ENCODE data around the gene USP43.

Gene USP43

DNA sequence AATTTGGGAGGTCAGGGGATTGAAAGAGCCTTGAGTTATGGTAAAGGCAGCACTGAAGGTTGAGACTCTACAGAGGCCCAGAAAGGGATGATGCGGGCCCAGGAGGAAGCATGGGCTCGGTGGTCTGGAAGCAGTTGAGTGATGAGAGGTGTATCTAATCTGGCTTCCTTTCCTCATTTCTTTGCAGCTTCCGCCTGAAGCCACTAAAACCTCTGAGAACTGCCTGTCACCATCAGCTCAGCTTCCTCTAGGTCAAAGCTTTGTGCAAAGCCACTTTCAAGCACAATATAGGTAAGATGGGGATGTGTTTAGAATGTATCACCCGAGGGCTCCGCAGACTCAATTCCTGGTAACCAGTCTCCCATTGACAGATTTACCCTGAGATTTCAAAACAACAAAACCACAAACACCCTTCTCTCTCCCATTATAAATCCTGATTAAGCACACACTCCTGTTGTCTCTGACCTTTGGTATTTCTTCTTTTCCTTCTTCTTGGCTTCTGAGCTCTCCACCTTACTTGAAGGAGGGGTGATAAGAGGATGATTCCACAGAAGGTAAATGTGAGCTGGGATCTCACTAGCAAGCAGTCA, 21.2 kb downstream of the USP43 start:
- no peak for DNase-seq

GRCh38 chr17:9668517-9668916, 23.2 kb downstream of the USP43 start:
- DNase-seq = no peak

- no peak for DNase-seq
These were observed 24.3 kb downstream of the USP43 start for GRCh38 chr17:9669551-9670008.

DNA sequence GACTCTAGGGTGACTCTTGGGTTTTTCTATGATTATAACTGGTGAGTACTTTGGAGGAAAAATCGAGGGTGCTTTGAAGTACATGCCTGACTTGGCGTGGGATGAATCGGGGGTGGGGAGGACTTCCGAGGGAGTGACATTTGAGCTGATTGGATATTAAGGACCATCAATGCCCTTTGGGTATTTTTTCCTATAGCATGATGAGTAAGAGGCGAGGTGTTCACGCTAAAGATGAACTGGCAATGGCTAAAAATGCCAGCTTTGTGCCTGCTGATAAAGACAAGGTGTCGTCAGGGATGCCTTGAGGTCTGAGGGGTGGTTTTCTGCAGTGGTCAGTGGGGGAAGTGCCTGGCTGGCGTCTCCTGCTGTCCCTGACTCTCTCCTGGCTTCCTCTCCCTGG, 25.3 kb downstream of the USP43 start:
- DNase-seq = no peak

DNA sequence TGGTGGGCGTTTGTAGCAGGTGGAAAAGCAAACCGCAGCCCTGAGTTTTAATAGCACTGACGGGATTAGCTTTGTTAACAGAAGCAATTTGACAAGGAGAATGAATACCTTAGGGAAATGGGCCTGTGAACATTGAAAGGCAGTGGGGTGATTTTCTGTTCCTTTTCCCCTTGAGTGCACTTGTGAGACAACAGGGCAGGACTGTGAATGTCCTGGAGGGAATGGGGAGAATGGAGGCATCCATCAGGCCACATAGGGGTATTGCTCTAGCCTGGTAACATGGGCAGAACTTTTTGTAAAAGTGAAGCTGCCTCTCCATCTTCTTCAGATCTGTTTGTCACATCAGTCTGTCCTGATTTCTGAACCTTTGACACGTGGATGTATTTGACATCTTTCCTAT, 26.2 kb downstream of the USP43 start:
- no peak for DNase-seq

DNA sequence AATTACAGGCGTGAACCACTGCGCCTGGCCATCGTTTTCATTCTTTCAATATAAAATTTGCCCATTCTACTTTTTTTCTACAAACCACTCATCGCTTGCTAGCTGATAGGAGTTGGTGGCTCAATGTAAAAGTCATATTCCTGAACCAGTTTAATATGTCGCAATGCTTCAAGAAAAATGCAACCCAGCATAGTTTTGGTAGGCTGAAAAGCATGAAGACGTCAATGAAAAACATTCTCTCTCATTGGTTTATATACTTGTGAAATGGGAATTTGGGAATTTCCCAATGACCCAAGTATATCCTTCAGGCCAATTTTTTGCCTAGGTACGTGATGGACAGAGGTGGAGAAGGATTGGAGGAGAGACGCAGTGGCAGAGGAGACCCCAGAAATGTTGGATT, 26.9 kb downstream of the USP43 start:
- DNase-seq = no peak

- no peak for DNase-seq
These were observed 27.4 kb downstream of the USP43 start for GRCh38 chr17:9672691-9673090.

DNA sequence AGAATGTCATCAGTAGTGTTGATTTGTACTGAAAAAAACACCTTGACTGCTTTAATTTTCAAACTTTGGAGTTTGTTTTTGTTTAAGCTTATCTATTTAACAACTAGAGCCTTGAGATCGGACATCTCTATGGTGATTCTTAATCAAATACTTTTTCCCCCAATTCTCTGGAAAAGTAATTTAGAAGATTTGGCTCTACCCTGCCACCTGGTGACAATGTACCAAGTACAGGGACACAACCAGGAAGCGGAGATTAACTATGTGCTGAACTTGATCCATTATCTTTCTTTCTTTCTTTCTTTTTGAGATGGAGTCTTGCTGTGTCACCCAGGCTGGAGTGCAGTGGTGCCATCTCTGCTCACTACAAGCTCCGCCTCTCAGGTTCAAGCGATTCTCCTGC, 30.8 kb downstream of the USP43 start:
- DNase-seq = no peak

DNA sequence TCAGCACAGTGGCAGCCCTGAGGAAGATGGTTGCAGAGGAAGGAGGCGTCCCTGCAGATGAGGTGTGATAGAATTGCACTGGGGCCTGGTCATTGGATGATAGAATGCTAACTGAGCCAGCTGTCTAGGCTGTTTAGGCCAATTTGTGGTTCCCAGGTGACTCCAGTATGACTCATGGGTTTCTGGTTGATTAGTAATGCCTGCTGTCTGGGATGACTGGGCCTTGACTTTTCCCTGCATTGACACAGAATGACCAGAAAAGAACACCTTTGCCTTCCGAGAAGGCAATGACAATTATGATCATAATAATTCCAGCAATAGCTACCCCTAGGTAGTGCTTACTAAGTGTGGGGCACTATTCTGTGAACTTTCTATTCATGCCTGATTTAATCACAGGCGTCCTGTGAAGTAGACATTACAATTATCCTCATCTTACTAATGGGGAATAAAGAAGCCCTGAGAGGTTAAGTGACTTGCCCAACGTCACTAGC, 31.5 kb downstream of the USP43 start:
- peak; percentile 39 for DNase-seq

- no peak for DNase-seq
These were observed 32.1 kb downstream of the USP43 start for GRCh38 chr17:9677411-9677810.

DNA sequence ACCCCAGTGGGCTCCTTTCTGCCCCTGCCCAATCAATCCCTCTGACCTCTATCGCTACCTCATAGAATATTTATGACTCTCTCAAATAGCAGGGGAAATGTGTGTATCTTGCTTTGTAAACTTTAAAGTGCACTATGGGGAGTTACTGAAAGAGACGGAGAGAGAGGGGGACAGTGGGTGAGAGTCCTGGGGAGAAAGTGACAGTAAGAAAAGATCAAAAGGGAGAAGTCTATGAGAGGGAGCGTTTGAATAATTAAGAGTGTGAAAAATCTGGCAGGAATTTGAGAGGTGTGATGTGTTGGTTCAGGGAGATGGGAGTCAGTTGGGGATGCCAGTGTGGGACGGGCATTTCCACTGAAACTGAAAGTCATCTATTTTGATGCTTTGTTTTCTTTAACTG, 32.6 kb downstream of the USP43 start:
- DNase-seq = no peak

DNA sequence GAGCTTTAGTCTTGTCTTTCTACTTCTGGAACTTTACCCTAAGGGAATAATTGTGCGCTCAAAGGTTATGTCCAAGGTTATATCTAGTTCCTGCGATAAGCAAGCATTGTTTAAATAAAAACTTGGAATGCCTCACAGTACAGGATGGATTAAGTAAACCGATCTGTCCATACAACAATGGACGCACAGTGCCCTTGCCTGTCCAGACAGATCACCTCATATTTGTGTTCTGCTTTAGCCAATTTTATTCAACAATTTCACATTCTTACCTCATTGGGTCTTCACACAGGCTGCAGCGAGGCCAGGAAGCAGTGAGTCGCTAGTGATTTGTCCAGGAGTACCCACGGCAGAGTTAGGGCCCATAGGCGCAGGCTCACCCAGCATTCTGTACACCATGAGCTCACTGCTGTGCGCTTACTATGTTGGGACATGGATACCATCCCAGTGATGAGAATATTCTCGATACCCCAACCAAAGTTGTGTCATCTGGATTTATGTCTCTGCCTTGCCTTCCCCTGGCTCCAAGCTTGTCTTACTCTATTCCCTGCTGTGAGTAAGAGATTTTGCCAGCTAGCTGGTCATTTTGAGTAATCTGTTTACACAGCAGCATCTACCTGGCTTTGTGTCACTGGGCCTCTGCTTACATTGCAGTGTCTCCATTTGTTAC, 39.8 kb downstream of the USP43 start:
- no peak for DNase-seq

GRCh38 chr17:9693755-9694154, 48.4 kb downstream of the USP43 start:
- no peak for DNase-seq

- DNase-seq = no peak
These were observed 51.1 kb downstream of the USP43 start for GRCh38 chr17:9696279-9697044.

DNA sequence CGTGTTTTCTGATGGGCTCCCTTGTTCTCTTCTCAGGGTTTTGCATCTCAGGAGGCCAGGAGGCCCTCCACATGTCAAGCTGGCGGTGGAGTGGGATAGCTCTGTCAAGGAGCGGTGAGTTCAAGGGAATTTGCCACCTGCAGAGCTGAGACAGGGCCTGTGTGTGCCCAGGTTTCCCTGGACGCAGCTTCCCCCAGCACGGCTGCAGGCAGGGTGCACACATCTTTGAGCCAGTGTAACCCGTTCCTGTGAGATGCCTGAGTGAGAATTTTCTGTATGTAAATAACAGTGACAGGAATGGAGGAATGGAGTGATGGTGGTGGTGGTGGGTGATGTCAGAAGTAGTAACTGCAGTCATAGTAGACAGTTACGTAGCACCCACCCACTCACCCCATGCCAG, 54.8 kb downstream of the USP43 start:
- DNase-seq = no peak

DNA sequence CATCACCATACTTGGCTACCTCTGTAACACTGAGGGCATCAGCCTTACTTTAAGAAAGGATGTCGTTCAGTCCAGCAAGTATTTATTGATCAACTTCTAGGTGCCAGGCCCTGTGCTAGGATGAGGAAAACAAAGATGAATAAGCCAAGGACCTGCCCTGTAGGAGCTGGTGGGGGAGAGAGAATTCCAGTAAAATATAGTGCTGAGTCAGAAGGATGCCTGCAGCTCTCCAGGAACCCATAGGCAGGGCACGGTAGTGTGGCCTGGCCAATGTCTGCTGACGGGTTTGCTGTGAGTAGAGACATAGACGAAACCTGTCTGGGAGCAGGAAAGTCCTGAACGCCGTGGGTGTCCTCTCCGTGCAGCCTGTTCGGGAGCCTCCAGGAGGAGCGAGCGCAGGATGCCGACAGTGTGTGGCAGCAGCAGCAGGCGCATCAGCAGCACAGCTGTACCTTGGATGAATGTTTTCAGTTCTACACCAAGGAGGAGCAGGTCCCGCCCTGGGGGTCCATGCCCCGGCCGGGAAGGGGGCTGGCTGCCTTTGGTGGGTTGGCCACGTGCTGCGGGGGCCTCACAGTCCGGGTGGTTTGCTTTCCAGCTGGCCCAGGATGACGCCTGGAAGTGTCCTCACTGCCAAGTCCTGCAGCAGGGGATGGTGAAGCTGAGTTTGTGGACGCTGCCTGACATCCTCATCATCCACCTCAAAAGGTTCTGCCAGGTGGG, 55.6 kb downstream of the USP43 start:
- DNase-seq = no peak

- no peak for DNase-seq
These were observed 57.2 kb downstream of the USP43 start for GRCh38 chr17:9702482-9702881.

- DNase-seq = no peak
These were observed 57.8 kb downstream of the USP43 start for GRCh38 chr17:9702914-9703780.

GRCh38 chr17:9703781-9704082, 58.4 kb downstream of the USP43 start:
- no peak for DNase-seq

DNA sequence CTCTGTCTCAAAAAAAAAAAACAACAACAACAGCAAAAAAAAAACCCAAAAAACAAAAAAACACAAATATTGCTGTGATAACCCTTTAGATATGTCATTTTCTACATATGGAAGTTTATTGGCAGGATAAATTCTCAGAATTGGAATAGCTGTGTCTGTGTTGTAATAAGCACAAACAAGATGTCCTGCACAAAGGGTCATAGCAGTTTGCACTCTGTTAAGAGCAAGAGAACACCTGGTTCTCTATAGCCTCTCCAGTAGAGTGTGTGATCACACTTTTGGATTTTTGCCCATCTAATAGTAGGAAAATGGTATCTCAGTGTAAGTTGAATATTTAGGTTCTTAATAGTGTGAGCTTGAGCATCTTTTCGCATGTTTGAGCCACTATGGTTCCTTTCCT, 60.4 kb downstream of the USP43 start:
- no peak for DNase-seq

DNA sequence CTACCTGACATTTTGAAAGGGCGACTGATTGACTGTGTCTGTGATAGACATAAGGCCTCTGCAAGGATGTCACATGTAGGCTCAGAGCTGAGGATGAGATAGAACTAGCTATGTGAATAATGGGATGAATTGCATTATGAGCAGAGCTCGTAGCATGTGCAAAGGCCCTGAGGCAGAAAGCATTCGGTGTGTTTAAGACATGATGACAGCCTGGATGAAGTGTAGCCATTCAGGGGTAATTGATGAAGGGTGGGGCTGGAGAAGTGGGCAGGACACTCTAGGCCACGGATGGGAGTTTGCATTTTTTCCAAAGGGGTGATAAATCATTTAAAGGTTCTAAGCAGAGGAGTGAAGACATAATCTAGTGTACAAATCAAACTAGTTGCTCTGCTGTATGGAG, 62.6 kb downstream of the USP43 start:
- DNase-seq = no peak

DNA sequence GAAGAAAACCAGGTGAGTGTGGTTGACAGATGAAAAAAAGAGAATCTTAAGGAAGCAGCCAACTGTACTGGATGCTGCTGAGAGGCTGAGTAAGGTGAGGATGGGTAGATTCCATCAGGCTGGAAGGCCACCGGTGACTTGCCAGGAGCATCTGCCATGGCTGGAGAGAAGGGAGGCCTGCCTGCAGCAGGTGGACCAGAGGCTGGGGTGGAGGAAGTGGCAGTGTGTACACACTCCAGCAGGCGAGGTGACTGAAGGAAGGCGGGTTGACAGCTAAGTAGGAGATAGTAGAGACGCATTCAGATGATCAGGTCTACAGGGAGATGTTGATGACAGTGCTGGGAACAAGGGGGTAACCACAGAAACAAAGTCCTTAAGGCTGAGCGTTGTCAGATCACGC, 69.5 kb downstream of the USP43 start:
- no peak for DNase-seq

Data from activated CD4-positive, alpha-beta T cell treated with anti-CD3 and anti-CD28 coated beads for 48 hours (primary cell).